Nephron progenitor cell (in vitro differentiated cells): ENCODE results near the gene PAFAH1B1.

ENCODE experiments used
- DNase-seq: peaks from one replicate; pipeline ENCODE4 v3.0.0; 2021
- H3K27ac Mint-ChIP-seq: 2 replicates; pipeline ENCODE4 v1.8.0; 2021; ENCODE audit warnings: mild to moderate bottlenecking, moderate library complexity, mixed read lengths
- H3K27me3 Mint-ChIP-seq: 2 replicates; pipeline ENCODE4 v1.8.0; 2021; ENCODE audit warnings: mild to moderate bottlenecking, low read depth, mixed read lengths; ENCODE audit not compliant: poor library complexity
- H3K36me3 Mint-ChIP-seq: 2 replicates; pipeline ENCODE4 v1.8.0; 2021; ENCODE audit warnings: low read depth, mixed read lengths
- H3K4me1 Mint-ChIP-seq: 2 replicates; pipeline ENCODE4 v1.8.0; 2021; ENCODE audit warnings: mixed read lengths
- H3K4me3 Mint-ChIP-seq: 2 replicates; pipeline ENCODE4 v1.8.0; 2021; ENCODE audit warnings: mild to moderate bottlenecking, moderate library complexity, mixed read lengths
- H3K9me3 Mint-ChIP-seq: 2 replicates; pipeline ENCODE4 v1.8.0; 2021; ENCODE audit warnings: mild to moderate bottlenecking, moderate library complexity, mixed read lengths
- CTCF ChIP-seq: fragments of 200-600 bp; sonication (generic); IDR thresholded peaks from 2 replicates; pipeline ENCODE4 v1.5.0; 2021; ENCODE audit warnings: antibody characterized with exemption

The PAFAH1B1 gene

GRCh38 chr17:2703606-2704005 lies 110.2 kb downstream of the PAFAH1B1 start:
- H3K4me1 Mint-ChIP-seq = peaks cover 23% of the 10 kb centered on the region

DNA sequence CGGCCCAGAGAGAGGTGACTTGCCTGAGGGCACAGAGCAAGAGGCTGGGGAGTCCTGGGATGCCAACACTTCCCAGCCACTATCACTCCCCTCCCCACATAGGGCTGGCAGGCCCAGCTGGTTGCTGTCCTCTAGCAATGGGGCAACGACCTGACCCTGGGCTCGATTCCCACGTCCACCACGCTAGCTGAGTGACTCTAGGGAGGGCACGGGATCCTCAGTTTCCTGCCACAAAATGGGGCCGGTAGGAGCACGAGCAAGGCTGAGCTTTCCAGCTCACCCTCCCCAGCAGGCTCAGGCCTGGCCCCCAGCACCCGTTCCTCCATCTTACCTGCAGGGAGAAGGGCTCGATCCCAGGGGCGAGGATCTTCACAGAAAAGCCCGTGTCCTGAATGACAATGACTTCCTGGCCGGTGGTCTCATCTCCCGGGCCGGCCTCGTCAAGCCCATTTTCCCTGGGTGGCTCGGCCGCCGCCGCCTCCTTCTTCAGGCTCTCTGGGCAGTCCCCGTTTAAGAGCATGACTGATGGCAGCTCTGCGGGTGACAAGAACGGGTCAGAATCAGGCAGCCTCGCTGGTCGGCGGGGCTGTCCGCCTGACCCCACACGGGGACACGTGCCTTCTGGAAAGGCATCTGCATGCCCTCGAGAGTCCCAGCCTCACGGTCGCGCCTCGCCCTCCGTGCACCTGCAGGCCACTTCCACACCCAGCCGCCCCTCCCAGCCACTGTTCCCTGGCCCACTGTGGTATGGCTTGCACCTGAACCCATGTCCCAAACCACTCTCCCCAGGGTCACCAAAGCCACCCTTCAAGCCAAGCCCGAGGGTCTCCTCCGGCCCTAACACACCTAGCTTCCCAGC lies 110.8 kb downstream of the PAFAH1B1 start:
- Mint-ChIP-seq H3K36me3 (no peaks in the 10 kb centered on the region), H3K27me3 (peaks cover 4% of the 10 kb centered on the region), H3K4me1 (peaks cover 29% of the 10 kb centered on the region), H3K9me3 (no peaks in the 10 kb centered on the region), H3K27ac (no peak overlapping the region), H3K4me3 (no peak overlapping the region)
- no peak for DNase-seq
- TF ChIP-seq CTCF = no peak

More at GRCh38 chr17:2703606-2704005, 110.2 kb downstream of the PAFAH1B1 start:
- no peak for TF ChIP-seq CTCF
- Mint-ChIP-seq H3K4me3 (no peak overlapping the region), H3K36me3 (no peaks in the 10 kb centered on the region), H3K27ac (no peak overlapping the region), H3K27me3 (peaks cover 4% of the 10 kb centered on the region), H3K9me3 (no peaks in the 10 kb centered on the region)
- no peak for DNase-seq

- DNase-seq = no peak
- Mint-ChIP-seq H3K4me1 (peaks cover 35% of the 10 kb centered on the region), H3K27me3 (peaks cover 5% of the 10 kb centered on the region), H3K27ac (no peak overlapping the region), H3K4me3 (no peak overlapping the region), H3K9me3 (no peaks in the 10 kb centered on the region), H3K36me3 (no peaks in the 10 kb centered on the region)
- TF ChIP-seq CTCF = no peak
Measured at GRCh38 chr17:2704890-2705248, 111.4 kb downstream of the PAFAH1B1 start.

DNA sequence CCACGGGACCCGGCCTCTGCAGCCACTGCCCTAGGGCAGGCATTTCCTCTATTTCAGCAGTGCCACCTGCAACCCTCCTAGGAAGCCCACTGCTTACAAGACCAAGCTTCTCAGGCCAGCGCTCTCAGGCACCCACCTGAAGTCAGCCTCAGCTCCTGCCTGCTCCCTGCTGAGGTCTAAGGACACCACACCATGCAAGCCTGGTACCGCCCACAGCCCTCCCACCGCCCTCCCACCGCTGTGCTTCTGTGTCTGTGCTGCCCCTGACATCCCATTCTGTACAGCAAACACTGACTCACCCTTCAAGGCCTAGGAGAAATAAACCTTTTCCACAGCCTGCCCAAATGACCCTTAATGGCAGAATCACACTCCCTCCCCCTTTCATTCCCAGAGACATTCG lies 111.8 kb downstream of the PAFAH1B1 start:
- no peaks in the 10 kb centered on the region for H3K36me3 Mint-ChIP-seq
- DNase-seq = no peak
- H3K27me3 Mint-ChIP-seq = peaks cover 9% of the 10 kb centered on the region
- H3K9me3 Mint-ChIP-seq = no peaks in the 10 kb centered on the region
- H3K27ac Mint-ChIP-seq = no peak overlapping the region
- peaks cover 39% of the 10 kb centered on the region for H3K4me1 Mint-ChIP-seq
- no peak overlapping the region for H3K4me3 Mint-ChIP-seq
- no peak for TF ChIP-seq CTCF

DNA sequence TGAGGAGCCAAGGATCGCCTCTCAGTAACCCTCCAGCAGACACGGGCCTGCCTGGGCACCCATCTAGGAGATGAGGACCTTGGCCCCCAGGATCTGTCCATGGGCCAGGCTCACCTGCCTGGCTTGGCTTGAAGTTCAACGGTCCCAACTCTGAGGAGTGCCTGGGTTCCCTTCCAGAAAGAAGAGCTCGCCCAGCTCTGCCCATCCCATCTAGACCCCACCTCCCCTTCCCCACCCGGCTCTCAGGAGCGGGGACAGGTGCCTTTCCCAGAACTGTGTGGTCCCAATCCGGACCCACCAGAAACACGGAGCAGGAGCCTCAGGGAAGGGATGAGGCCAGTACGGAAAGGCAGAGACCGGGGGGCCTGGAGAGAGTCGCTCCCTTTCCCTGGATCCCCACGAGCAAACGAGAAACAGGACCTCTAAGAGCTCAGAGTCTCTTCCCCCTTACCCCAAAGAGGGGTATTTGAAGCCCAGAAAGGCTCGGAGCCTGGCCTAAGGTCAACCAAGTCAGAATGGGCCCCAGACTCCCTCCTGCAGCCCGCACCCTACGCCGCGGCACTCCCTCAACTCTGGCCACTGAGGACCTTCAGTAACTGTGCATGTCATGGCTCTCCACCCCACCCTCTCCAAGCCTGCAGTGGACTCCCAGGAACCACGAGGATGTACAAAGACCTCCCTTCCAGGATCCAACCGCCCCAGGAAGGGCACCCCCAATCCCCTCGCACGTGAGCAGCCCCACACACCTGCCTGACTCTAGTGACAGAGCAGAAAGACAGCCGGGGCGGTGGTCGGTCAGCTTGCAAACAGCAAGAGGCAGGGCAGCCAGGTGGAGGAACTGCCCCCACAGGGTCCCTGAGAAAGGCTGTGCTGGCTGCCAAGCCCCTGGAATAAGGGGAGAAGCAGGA lies 112.7 kb downstream of the PAFAH1B1 start:
- H3K27ac Mint-ChIP-seq = peak overlapping the region; percentile 16

More for the DNA sequence above, 112.7 kb downstream of the PAFAH1B1 start:
- Mint-ChIP-seq H3K27me3 (peaks cover 10% of the 10 kb centered on the region), H3K36me3 (no peaks in the 10 kb centered on the region), H3K4me1 (peaks cover 46% of the 10 kb centered on the region), H3K4me3 (no peak overlapping the region), H3K9me3 (no peaks in the 10 kb centered on the region)
- no peak for TF ChIP-seq CTCF
- DNase-seq = no peak
